ENCODE results near the gene CCT8. TPM values are rescaled to one million over a fixed set of nuclear protein-coding genes. Genes with fewer than 3 reads are reported as not detected.

Gene CCT8
- total RNA-seq, 1 donor: 163 TPM

DNA sequence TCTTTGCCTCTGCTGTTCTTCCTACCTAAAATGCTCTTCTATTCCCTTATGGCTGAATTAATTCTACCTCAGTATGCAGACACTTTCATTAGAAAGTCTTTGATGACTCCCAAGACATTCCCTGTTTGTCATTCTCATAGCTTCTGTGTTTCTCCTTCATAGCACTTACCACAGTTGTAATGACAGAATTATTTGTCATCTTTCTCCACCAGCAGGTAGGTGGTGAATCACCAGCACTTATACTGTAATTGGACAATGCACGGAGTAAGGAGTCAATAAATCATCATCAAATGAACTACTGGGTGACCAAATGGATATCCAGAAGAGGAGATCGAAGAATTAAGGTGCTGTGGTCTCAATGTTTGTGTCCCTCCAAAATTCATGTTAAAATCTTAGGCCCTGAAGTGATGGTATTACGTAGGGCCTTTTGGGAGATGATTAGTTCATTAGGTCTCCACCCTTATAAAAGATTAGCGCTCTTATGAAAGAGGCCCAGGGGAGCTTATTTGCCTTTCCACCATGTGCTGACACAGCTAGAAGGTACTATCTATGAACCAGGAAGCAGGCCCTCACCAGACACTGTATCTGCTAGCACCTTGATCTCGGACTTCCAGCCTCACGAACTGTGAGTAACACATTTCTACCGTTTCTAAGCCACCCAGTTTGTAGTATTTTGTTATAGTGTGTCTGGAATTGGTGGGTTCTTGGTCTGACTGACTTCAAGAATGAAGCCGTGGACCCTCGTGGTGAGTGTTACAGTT lies 2.4 kb upstream of the CCT8 start:
- H3K36me3 ChIP-seq (ENCODE audit: insufficient read depth, low read length): no peaks in the 10 kb centered on the region
- H2AFZ ChIP-seq (ENCODE audit: low read length): no peak overlapping the region
- H3K27me3 ChIP-seq (ENCODE audit: insufficient read depth, low read length): no peaks in the 10 kb centered on the region
- no peak for TF ChIP-seq CTCF (IDR thresholded peaks at IDR 0.05; ENCODE audit: extremely low read depth, low read depth, low read length)
- peaks cover 31% of the 10 kb centered on the region for H3K79me2 ChIP-seq (ENCODE audit: insufficient read depth, low read length)
- no peak for DNase-seq (ENCODE audit: insufficient read length, low spot score, missing footprints)
- no peak overlapping the region for H3K4me3 ChIP-seq (ENCODE audit: insufficient read depth, low read length)
- H4K20me1 ChIP-seq (ENCODE audit: insufficient read depth, low read length): peaks cover 16% of the 10 kb centered on the region
- H3K9me3 ChIP-seq (ENCODE audit: low read depth, low read length): no peaks in the 10 kb centered on the region
- H3K27ac ChIP-seq (ENCODE audit: low read depth, low read length): no peak overlapping the region
- H3K4me2 ChIP-seq (ENCODE audit: insufficient read depth, low read length): no peak overlapping the region
- H3K4me1 ChIP-seq (ENCODE audit: insufficient read depth, low read length): peaks cover 17% of the 10 kb centered on the region

GRCh38 chr21:29074783-29075182 lies 1.3 kb upstream of the CCT8 start:
- Histone ChIP-seq H3K4me3 (ENCODE audit: insufficient read depth, low read length) (no peak overlapping the region), H3K79me2 (ENCODE audit: insufficient read depth, low read length) (peaks cover 42% of the 10 kb centered on the region), H3K9me3 (ENCODE audit: low read depth, low read length) (no peaks in the 10 kb centered on the region), H3K4me2 (ENCODE audit: insufficient read depth, low read length) (no peak overlapping the region), H3K27me3 (ENCODE audit: insufficient read depth, low read length) (no peaks in the 10 kb centered on the region), H3K36me3 (ENCODE audit: insufficient read depth, low read length) (no peaks in the 10 kb centered on the region), H3K27ac (ENCODE audit: low read depth, low read length) (no peak overlapping the region), H2AFZ (ENCODE audit: low read length) (peak overlapping the region; percentile 42), H4K20me1 (ENCODE audit: insufficient read depth, low read length) (peaks cover 21% of the 10 kb centered on the region), H3K4me1 (ENCODE audit: insufficient read depth, low read length) (peaks cover 21% of the 10 kb centered on the region)
- TF ChIP-seq CTCF (IDR thresholded peaks at IDR 0.05; ENCODE audit: extremely low read depth, low read depth, low read length): no peak
- DNase-seq (ENCODE audit: insufficient read length, low spot score, missing footprints): no peak

DNA sequence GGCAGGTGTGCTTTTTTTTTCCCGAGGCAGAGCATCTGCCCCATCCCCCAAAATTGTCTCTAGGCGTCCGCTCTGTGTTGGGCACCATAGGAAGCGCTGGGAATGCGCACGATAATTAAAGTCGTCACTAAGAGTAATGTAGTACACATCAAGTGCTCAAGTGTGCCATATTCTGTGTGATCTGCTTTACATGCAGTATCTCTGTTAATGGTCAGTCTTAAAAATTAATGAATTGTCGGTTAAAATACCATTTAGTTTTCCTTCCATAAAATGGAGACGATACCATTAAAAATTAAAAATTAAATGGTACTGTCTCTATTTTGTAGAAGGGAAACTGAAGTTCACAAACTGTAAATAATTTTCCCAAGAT lies 544 bp upstream of the CCT8 start:
- Histone ChIP-seq H3K36me3 (ENCODE audit: insufficient read depth, low read length) (peaks cover 1% of the 10 kb centered on the region), H3K4me3 (ENCODE audit: insufficient read depth, low read length) (peak overlapping the region; percentile 84), H3K27me3 (ENCODE audit: insufficient read depth, low read length) (no peaks in the 10 kb centered on the region), H4K20me1 (ENCODE audit: insufficient read depth, low read length) (peaks cover 21% of the 10 kb centered on the region), H3K27ac (ENCODE audit: low read depth, low read length) (peak overlapping the region; percentile 83), H3K79me2 (ENCODE audit: insufficient read depth, low read length) (peaks cover 49% of the 10 kb centered on the region), H2AFZ (ENCODE audit: low read length) (peak overlapping the region; percentile 86), H3K9me3 (ENCODE audit: low read depth, low read length) (no peaks in the 10 kb centered on the region), H3K4me2 (ENCODE audit: insufficient read depth, low read length) (peak overlapping the region; percentile 90), H3K4me1 (ENCODE audit: insufficient read depth, low read length) (peaks cover 21% of the 10 kb centered on the region)
- no peak for TF ChIP-seq CTCF (IDR thresholded peaks at IDR 0.05; ENCODE audit: extremely low read depth, low read depth, low read length)
- no peak for DNase-seq (ENCODE audit: insufficient read length, low spot score, missing footprints)

GRCh38 chr21:29072873-29073221 lies 601 bp downstream of the CCT8 start:
- Histone ChIP-seq H3K79me2 (ENCODE audit: insufficient read depth, low read length) (peaks cover 50% of the 10 kb centered on the region), H3K27me3 (ENCODE audit: insufficient read depth, low read length) (no peaks in the 10 kb centered on the region)
- DNase-seq (ENCODE audit: insufficient read length, low spot score, missing footprints): peak; percentile 62

More at GRCh38 chr21:29072873-29073221, 601 bp downstream of the CCT8 start:
- peak overlapping the region; percentile 88 for H3K4me2 ChIP-seq (ENCODE audit: insufficient read depth, low read length)
- peak overlapping the region; percentile 83 for H3K27ac ChIP-seq (ENCODE audit: low read depth, low read length)
- peak overlapping the region; percentile 84 for H3K4me3 ChIP-seq (ENCODE audit: insufficient read depth, low read length)
- H3K36me3 ChIP-seq (ENCODE audit: insufficient read depth, low read length): peaks cover 12% of the 10 kb centered on the region
- peak overlapping the region; percentile 83 for H2AFZ ChIP-seq (ENCODE audit: low read length)
- H3K4me1 ChIP-seq (ENCODE audit: insufficient read depth, low read length): peaks cover 21% of the 10 kb centered on the region
- no peaks in the 10 kb centered on the region for H3K9me3 ChIP-seq (ENCODE audit: low read depth, low read length)
- TF ChIP-seq CTCF (IDR thresholded peaks at IDR 0.05; ENCODE audit: extremely low read depth, low read depth, low read length): no peak
- peaks cover 21% of the 10 kb centered on the region for H4K20me1 ChIP-seq (ENCODE audit: insufficient read depth, low read length)
